HG02852 (cell line): ENCODE results near the gene NCOA7.

Experiments
- ATAC-seq: cut with Tn5 transposase; IDR thresholded peaks from one replicate; pipeline ENCODE4 v1.9.1; 2021; ENCODE audit warnings: mild to moderate bottlenecking, moderate library complexity; ENCODE audit not compliant: unreplicated experiment

The NCOA7 gene

DNA sequence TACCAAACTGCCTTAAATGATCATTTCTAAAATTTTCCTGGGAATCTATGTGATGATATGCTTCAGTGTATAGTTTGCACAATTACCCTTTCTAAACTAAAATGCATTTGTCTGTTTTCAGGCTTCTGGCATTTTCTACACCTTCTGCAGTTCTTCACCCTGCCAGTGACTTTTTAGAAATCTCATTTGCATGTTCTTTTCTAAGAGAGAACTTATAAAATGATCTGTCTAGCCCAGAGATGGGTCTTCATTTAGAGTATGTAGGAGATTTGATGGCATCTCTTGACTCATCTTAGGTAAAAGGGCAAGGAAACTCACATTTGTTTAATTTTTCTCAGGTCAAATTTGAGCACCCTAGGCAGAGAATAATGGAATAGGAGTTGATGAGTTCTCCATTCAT lies 17.8 kb downstream of the NCOA7 start:
- no peak for ATAC-seq

DNA sequence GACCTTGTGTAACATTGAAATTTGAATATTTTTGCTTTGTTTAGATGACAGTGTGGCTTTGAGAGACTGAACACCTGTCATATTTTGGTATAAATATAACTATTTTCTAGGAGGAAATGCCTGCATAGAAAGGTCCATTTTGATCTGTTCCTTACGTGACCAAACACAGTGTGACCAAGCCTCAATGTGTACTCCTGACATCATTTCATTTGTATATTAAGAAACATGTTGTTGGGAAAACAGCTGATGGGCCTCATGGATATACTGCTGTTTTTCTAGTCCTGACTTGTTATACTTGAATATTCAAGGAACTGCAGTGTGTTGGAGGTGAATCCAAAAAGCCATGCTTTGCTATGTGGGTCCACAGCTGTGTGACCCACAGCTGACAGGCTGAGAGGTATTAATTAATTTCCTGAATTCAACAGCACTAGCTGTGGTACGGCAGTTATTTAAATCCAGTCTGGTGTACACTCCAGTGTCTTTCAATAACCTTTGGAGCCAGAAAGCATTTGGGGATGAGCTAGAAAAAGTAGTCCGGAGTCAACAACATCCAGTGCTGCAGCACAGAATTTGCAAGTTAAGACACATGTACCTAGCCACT lies 18.9 kb downstream of the NCOA7 start:
- ATAC-seq: no peak

GRCh38 chr6:125810445-125810844 lies 19.7 kb downstream of the NCOA7 start:
- ATAC-seq: no peak

GRCh38 chr6:125811259-125811658 lies 20.5 kb downstream of the NCOA7 start:
- no peak for ATAC-seq

- ATAC-seq: no peak
These were observed 21.9 kb downstream of the NCOA7 start for GRCh38 chr6:125812394-125813292.

DNA sequence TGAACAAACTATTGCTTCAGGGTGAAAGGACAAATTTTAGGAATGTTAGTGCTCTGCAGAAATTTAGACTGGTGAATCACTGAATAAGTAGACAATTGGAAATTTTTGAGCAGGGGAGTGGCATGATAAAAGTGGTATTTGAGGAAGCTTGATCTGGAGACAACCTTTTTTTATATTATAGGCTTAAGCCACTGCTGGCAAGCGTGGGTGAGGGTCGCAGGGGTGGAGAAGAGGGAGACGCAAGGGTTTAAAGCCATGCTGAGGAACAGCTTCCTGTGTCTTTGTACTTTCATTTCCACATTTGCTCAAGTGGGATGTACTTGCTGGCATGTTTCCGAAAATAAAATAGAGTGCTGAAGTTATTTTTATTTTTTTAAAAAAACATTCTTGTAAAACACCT lies 23.7 kb downstream of the NCOA7 start:
- ATAC-seq: no peak

DNA sequence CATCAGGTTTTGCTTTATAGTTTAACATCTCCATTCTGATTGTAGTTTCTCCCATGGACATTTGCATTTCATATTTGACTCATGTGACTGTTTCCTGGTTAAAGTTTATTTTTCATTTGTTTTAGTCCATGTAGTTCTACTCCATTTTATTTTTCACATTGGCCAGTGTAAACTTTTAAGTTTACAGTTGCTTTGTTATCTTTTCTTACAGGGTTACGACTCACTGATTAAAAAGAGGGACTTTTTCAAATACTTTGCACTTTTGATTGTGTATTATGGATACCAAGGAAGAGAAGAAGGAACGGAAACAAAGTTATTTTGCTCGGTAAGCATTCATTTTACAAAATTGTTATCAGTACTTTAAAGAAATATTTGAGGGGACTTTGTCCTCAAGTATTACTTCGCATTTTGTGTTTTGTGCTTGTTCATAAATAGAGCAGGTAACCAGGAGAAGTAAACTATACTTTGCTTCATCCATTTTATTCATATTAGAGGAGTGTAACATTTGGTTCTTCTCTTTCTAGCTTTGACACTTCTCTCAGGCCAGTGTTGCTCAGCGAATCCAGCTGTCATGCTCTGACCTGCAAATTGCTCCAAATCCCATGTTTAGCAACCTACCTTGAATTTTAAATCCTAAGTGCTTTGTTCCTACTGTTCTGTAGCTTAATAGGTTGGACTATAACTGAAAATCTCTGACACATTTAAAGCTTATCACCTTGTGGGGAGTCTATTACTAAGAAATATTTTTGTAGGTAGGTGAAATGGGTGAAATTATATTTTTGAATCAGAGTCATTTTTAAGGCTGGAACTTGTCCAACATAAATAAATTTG lies 24.5 kb downstream of the NCOA7 start:
- ATAC-seq: no peak

GRCh38 chr6:125816828-125817280 lies 26.1 kb downstream of the NCOA7 start:
- no peak for ATAC-seq

GRCh38 chr6:125818225-125818657 lies 27.5 kb downstream of the NCOA7 start:
- peak; percentile 61 for ATAC-seq

- ATAC-seq: no peak
These were observed 28.1 kb downstream of the NCOA7 start for GRCh38 chr6:125818772-125819260.

- ATAC-seq: no peak
These were observed 29.0 kb downstream of the NCOA7 start for GRCh38 chr6:125819535-125820326.

DNA sequence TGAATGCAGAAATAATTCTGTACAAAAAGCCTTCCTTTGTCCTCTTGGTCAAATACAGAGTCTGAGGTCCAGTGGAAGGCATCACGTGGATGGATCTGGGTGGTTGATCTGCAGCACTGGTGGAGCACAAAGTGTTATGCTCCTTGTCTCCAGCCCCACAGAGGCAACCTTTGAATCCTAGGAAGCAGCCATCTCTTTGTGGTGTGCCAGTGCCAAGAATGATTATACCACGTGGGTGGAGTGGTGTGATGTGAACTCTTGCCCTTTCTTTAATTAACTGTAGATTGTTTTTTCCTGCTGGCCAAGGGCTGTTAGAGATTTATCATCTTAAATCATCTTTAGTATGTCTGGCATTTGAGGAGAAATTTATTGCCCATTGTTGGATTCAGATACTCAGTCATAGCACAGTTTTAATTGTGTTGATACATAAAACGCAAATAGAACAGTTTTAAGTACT lies 31.1 kb downstream of the NCOA7 start:
- ATAC-seq: no peak

- ATAC-seq: no peak
These were observed 32.4 kb downstream of the NCOA7 start for GRCh38 chr6:125823180-125823579.

- ATAC-seq: no peak
These were observed 34.4 kb downstream of the NCOA7 start for GRCh38 chr6:125824946-125825771.

- ATAC-seq: no peak
These were observed 36.1 kb downstream of the NCOA7 start for GRCh38 chr6:125826695-125827463.

DNA sequence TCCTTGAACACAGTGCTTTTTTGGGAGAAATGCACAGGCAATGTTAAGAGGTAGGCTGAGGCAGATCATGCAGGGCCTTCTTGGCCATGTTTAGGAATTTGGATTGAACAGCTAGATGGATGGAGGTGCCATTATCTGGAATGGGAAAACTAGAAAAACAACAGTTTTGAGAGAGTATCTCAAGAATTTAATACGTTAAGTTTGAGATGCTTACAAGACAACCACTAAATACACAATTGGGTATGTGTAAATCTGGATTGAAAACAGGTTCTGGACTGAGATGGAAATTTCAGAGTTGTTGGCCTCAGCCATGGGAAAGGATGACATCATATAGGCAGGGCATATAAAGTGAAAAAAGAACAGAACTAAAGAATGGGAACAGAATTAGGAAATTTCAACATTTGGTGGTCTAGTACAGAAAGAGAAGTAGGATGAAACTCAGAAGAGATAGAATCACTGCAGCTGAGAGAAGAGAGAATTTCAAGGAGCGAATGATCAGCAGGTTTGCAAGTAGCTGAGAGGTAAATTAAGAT lies 37.1 kb downstream of the NCOA7 start:
- no peak for ATAC-seq

DNA sequence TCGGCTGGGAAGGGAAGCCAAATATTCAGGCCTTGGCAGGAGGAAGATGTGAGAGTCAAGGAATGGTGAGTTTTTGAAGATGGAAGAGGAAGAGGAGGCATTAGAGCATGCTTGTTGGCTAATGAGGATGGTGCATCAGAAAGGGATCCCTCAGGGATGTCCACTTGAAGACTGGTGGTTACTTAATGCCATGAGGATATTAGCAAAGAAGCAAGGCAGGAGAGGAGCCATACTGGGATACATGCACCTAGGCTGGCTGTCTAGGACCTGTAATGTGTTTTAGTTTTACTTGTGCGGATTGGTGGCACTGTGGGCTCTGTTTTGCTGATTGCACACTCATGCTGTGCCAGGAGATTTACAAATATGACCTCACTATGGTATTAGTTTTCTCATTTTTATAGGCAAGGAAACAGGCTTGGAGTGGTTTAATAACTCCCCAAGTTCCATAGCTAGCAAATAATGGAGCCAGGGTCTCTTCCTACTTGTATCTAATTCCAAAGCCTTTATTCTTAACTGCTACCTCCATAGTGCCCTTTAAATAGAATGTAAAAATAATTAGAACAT lies 37.8 kb downstream of the NCOA7 start:
- no peak for ATAC-seq

GRCh38 chr6:125829433-125829832 lies 38.7 kb downstream of the NCOA7 start:
- peak; percentile 66 for ATAC-seq
